ENCODE results near the gene PFN3. TPM values are rescaled to one million over a fixed set of nuclear protein-coding genes. Genes with fewer than 3 reads are reported as not detected.

Gene PFN3
- total RNA-seq, 2 donors from 2014 or later: not detected

DNA sequence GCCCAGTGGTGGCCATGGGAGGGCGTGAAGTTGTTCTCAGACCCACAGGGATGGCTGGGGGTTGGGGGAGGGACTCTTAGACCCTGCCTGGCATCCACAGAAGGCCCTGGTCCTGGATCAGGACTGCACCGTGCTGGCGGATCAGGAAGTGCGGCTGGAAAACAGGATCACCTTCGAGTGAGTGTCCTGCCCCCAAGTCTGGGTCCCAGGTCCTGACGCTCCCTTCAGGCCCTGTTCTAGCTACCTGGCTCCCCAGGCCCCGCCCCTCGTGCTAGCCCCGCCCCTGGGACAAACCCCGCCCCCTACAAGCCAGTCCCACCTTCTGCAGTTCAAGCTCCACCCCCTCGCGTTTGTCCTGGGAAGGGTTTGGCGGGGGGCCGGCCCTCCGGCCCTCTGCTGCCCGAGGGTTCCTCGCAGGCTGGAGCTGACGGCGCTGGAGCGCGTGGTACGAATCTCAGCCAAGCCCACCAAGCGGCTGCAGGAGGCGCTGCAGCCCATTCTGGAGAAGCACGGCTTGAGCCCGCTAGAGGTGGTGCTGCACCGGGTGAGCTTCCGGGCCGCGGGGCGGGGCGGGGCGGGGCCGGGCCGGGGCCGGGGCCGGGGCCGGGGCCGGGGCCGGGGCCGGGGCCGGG is 29.9 kb downstream of the PFN3 start:
- ATAC-seq (ENCODE audit: insufficient number of reproducible peaks, low FRiP score, low read depth) (no peak), DNase-seq (ENCODE audit: low spot score) (no peak)
- Histone ChIP-seq H3K27ac (no peak overlapping the region), H3K9me3 (no peaks in the 10 kb centered on the region), H3K4me3 (peak overlapping the region; percentile 66), H3K4me1 (ENCODE audit: control insufficient read depth in 1 of 2, low read depth in 2 of 2) (peaks cover 7 to 20% of the 10 kb centered on the region in 2 donors), H3K27me3 (replicated peaks; ENCODE audit: insufficient read depth) (no peaks in the 10 kb centered on the region), H3K36me3 (no peaks in the 10 kb centered on the region)
- TF ChIP-seq CTCF (IDR thresholded peaks at IDR 0.05): peak; percentile 41

DNA sequence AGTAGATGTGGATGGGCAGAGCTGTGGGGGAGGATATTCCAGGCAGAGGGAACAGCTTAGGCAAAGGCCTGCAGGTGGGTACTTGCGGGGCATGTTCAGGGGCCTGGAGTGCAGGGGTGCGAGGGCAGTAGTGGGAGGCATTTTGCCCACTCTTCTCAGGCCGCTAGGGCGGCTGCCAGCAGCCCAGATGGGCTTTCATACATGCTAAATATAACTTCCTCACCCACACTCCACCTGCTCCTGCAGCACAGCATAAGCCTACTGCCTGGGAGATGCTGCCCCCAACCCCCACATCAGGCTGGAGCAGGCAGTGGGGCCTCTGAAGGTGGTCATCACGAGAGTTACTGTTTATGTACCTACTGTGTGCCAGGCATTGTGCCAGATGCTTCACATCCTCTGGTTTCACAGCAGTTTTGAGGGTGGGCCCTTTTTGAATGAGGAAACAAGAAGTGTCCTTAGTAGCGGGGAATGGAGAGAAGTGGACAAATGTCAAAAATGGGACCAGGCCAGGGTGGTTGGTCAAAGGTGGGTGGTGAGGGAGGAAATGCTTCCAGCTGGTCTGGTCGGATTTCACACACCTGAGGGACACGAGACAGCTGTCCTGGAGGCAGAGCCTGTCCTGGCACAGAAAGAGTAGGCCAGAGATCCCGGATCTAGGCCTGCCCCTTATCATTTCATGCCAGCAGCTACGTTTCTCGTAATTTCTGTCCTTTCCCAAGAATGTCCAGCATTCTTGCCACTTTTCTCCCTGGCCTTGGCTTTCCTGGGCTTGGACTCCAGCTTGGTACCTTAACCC is 30.6 kb downstream of the PFN3 start:
- Histone ChIP-seq H3K36me3 (no peaks in the 10 kb centered on the region), H3K9me3 (no peaks in the 10 kb centered on the region), H3K4me3 (no peak overlapping the region), H3K27me3 (replicated peaks; ENCODE audit: insufficient read depth) (no peaks in the 10 kb centered on the region), H3K4me1 (ENCODE audit: control insufficient read depth in 1 of 2, low read depth in 2 of 2) (peaks cover 7 to 20% of the 10 kb centered on the region in 2 donors), H3K27ac (no peak overlapping the region)
- no peak for TF ChIP-seq CTCF (IDR thresholded peaks at IDR 0.05)
- DNase-seq (ENCODE audit: low spot score): no peak
- no peak for ATAC-seq (ENCODE audit: insufficient number of reproducible peaks, low FRiP score, low read depth)

DNA sequence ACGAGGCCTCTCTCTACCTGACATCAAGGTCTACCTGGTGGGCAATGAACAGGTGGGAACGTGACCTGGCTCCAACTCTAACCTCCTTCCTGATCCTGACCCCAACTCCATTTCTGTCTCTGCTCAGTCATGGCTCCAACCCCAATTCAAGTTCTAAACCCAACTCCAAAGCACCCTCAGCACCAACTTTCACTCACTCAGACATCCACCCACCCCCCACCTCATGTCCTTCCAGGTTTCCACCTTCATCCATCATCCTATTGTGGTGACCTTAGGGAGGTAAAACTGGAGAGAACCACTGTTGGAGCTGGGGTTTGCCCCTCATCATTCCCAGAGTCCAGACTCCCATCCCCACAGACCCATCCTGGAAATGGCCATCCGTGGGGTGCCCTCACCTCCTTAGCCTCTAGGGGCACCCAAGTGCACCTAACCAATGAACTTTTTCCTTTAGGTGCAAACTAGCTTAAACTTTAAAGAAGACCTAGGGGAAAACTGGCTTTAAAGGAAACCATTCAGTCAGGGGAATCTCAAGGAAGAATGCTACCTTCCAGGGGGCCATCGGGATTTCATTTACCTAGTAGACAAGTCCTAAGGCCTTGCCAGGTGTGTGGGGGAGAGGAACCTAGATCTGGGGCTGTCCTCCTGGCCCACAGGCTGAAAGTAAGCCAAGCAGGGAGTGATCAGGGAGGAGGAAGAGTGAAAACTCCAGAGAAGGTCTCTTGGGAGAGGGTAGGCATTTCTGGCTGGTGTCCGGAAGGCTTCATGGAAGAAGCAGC is 31.4 kb downstream of the PFN3 start:
- Histone ChIP-seq H3K27ac (no peak overlapping the region), H3K4me3 (no peak overlapping the region), H3K4me1 (ENCODE audit: control insufficient read depth in 1 of 2, low read depth in 2 of 2) (peaks cover 7 to 20% of the 10 kb centered on the region in 2 donors), H3K27me3 (replicated peaks; ENCODE audit: insufficient read depth) (no peaks in the 10 kb centered on the region), H3K9me3 (no peaks in the 10 kb centered on the region), H3K36me3 (no peaks in the 10 kb centered on the region)
- TF ChIP-seq CTCF (IDR thresholded peaks at IDR 0.05): peak; percentile 47
- DNase-seq (ENCODE audit: low spot score) (no peak), ATAC-seq (ENCODE audit: insufficient number of reproducible peaks, low FRiP score, low read depth) (no peak)

- no peak for ATAC-seq (ENCODE audit: insufficient number of reproducible peaks, low FRiP score, low read depth)
- no peak for DNase-seq (ENCODE audit: low spot score)
- no peaks in the 10 kb centered on the region for H3K36me3 ChIP-seq
- H3K4me1 ChIP-seq (ENCODE audit: control insufficient read depth in 1 of 2, low read depth in 2 of 2): peaks cover 12 to 26% of the 10 kb centered on the region in 2 donors
- H3K27me3 ChIP-seq (replicated peaks; ENCODE audit: insufficient read depth): no peaks in the 10 kb centered on the region
- H3K27ac ChIP-seq: no peak overlapping the region
- no peaks in the 10 kb centered on the region for H3K9me3 ChIP-seq
- no peak for TF ChIP-seq CTCF (IDR thresholded peaks at IDR 0.05)
- no peak overlapping the region for H3K4me3 ChIP-seq
Observed at GRCh38 chr5:177367981-177368868, 32.2 kb downstream of the PFN3 start.
